CD4-positive, alpha-beta T cell (primary cell): Measurements from ENCODE around the gene ZC3H12D. TPM values are rescaled to one million over a fixed set of nuclear protein-coding genes. Genes with fewer than 3 reads are reported as not detected.
"Not testable (repeated sequence)": the region's sequence is repeated elsewhere in the genome, so short reads cannot be mapped to it uniquely, and the experiment has no call there.

ENCODE experiments used
- ATAC-seq: fragments of 200-7000 bp; cut with Tn5 transposase; one replicate; pipeline ENCODE4 v1.10.0; 2022; ENCODE audit warnings: mild to moderate bottlenecking; ENCODE audit not compliant: poor library complexity
- CTCF ChIA-PET: fragments of 350-600 bp; sonication (Branson Sonifier 250); formaldehyde crosslinking; loops from one replicate; lab custom pipeline; 2021; ENCODE audit warnings: antibody characterized with exemption, inconsistent platforms; lab: Charles Lee
- POLR2A ChIA-PET: fragments of 350-600 bp; sonication (Branson Sonifier 250); formaldehyde crosslinking; loops from one replicate; lab custom pipeline; 2021; ENCODE audit warnings: antibody characterized with exemption, inconsistent platforms; lab: Charles Lee
- DNase-seq, 14 experiments: peaks; one replicate each; pipeline ENCODE4 v3.0.0-alpha.2; 2013 to 2020; ENCODE audit warnings: mixed read lengths in 2 of 14
- H3K27ac ChIP-seq, 2 donors: one replicate each; pipeline versions ENCODE4 v1.5.1 to v1.7.0; 2013; ENCODE audit warnings: low read length in 2 of 2, low read depth in 1 of 2, mild to moderate bottlenecking in 1 of 2
- H3K27me3 ChIP-seq, 2 experiments: 1 replicate in 1 of 2; 2 replicates in 1 of 2; pipeline versions ENCODE4 v1.6.1 to v1.7.0; 2013; ENCODE audit warnings: low read length in 2 of 2, control low read depth in 1 of 2, mild to moderate bottlenecking in 1 of 2, moderate library complexity in 1 of 2; ENCODE audit not compliant: insufficient read depth in 2 of 2, control insufficient read depth in 1 of 2
- H3K36me3 ChIP-seq: one replicate; pipeline ENCODE4 v1.6.1; 2013; ENCODE audit warnings: low read length, control low read depth; ENCODE audit not compliant: insufficient read depth
- H3K4me1 ChIP-seq: one replicate; pipeline ENCODE4 v1.6.1; 2013; ENCODE audit warnings: low read length, control low read depth; ENCODE audit not compliant: insufficient read depth
- H3K4me3 ChIP-seq: one replicate; pipeline ENCODE4 v1.5.1; 2013; ENCODE audit warnings: mild to moderate bottlenecking, low read length, moderate library complexity
- H3K9me3 ChIP-seq, 2 experiments: 1 replicate in 1 of 2; 2 replicates in 1 of 2; pipeline versions ENCODE4 v1.6.1 to v1.7.0; 2013; ENCODE audit warnings: low read length in 2 of 2, mild to moderate bottlenecking in 2 of 2, control low read depth in 1 of 2, moderate library complexity in 1 of 2; ENCODE audit not compliant: control insufficient read depth in 1 of 2, insufficient read depth in 1 of 2
- H3K27ac Mint-ChIP-seq: one replicate; pipeline ENCODE4 v1.8.0; 2020; ENCODE audit warnings: mixed read lengths
- H3K27me3 Mint-ChIP-seq: one replicate; pipeline ENCODE4 v1.8.0; 2021; ENCODE audit warnings: mixed read lengths
- H3K36me3 Mint-ChIP-seq: one replicate; pipeline ENCODE4 v1.8.0; 2021; ENCODE audit warnings: low read depth, mixed read lengths
- H3K4me1 Mint-ChIP-seq: one replicate; pipeline ENCODE4 v1.8.0; 2021; ENCODE audit warnings: low read depth, mixed read lengths
- H3K4me3 Mint-ChIP-seq: one replicate; pipeline ENCODE4 v1.8.0; 2020; ENCODE audit warnings: mild to moderate bottlenecking, mixed read lengths
- H3K9me3 Mint-ChIP-seq: one replicate; pipeline ENCODE4 v1.8.0; 2020; ENCODE audit warnings: mixed read lengths
- intact Hi-C, 2 experiments: fragments of 100-400 bp; cut with DNase I in 1 of 2; cut with micrococcal nuclease in 1 of 2; formaldehyde crosslinking; loops; one replicate each; pipeline versions ENCODE4 v1.15.1 to v1.9.0; 2023 to 2025; cut with DNase I, micrococcal nuclease
- total RNA-seq, 174 experiments: library from RNA in 2 of 174; stranded (reverse) in 2 of 174; gene quantifications; one replicate each; pipeline ENCODE4 v1.2.3 and lab custom pipeline; 2021 to 2026
- TF ChIP-seq, protein P1 (sequence below): fragments of 200-600 bp; IDR thresholded peaks from one replicate; pipeline ENCODE4 v1.8.0; 2022; ENCODE audit warnings: antibody characterized with exemption, mild to moderate bottlenecking

ZC3H12D gene
- total RNA-seq, 2 experiments from 2014 or later = 70.2 to 71.0 TPM

DNA sequence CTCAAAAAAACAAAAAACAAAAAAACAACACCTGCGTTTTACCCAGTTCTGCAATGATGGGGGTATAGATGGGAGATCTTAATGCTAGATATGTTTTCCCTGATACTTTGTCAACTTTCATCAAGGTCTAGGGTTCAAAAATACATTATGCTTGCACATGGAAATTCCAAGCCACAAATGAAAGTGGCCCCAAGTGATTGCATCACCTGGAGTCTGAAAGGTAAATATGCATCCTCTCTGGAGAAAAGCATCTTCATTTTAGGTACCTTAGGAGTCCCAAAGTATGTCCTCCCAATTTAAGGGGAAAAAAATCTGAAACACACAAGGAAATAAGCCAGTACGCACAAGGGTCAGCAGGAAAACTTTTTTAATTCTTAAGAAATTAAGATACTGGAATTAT, 12.6 kb upstream of the ZC3H12D start:
- intact Hi-C loops = no loop called here
- H3K4me1 Mint-ChIP-seq = peaks cover 69% of the 10 kb centered on the region
- no peak for DNase-seq
- peak overlapping the region; percentile 89 for H3K27ac Mint-ChIP-seq
- TF ChIP-seq, protein P1, sequence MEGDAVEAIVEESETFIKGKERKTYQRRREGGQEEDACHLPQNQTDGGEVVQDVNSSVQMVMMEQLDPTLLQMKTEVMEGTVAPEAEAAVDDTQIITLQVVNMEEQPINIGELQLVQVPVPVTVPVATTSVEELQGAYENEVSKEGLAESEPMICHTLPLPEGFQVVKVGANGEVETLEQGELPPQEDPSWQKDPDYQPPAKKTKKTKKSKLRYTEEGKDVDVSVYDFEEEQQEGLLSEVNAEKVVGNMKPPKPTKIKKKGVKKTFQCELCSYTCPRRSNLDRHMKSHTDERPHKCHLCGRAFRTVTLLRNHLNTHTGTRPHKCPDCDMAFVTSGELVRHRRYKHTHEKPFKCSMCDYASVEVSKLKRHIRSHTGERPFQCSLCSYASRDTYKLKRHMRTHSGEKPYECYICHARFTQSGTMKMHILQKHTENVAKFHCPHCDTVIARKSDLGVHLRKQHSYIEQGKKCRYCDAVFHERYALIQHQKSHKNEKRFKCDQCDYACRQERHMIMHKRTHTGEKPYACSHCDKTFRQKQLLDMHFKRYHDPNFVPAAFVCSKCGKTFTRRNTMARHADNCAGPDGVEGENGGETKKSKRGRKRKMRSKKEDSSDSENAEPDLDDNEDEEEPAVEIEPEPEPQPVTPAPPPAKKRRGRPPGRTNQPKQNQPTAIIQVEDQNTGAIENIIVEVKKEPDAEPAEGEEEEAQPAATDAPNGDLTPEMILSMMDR = no peak
- no peak for ATAC-seq
- H3K4me3 ChIP-seq = no peak overlapping the region
- H3K9me3 ChIP-seq = no peaks in the 10 kb centered on the region
- ChIA-PET POLR2A (interaction anchor here (0.6 to 4.3 kb wide), 3 partner anchors 11 to 42 kb away, joined by 3 to 79 read pairs (median 3); no protein-coding TSS in a partner anchor), CTCF (interaction anchor here (2.9 kb wide), 1 partner anchor 19 kb away, joined by 22 read pairs; no protein-coding TSS in a partner anchor)
- no peaks in the 10 kb centered on the region for H3K9me3 Mint-ChIP-seq
- H3K27me3 Mint-ChIP-seq = no peaks in the 10 kb centered on the region
- H3K36me3 Mint-ChIP-seq = peaks cover 30% of the 10 kb centered on the region
- peaks cover 49% of the 10 kb centered on the region for H3K4me1 ChIP-seq
- H3K36me3 ChIP-seq = no peaks in the 10 kb centered on the region
- H3K27me3 ChIP-seq = no peaks in the 10 kb centered on the region
- H3K27ac ChIP-seq = no peak overlapping the region
- H3K4me3 Mint-ChIP-seq = no peak overlapping the region

GRCh38 chr6:149496597-149496996, 11.8 kb upstream of the ZC3H12D start:
- Mint-ChIP-seq H3K27ac (peak overlapping the region; percentile 89), H3K4me3 (peak overlapping the region; percentile 60), H3K4me1 (peaks cover 69% of the 10 kb centered on the region), H3K36me3 (peaks cover 22% of the 10 kb centered on the region)
- H3K27me3 ChIP-seq, H3K9me3 Mint-ChIP-seq, H3K36me3 ChIP-seq, H3K4me3 ChIP-seq, H3K27me3 Mint-ChIP-seq, H3K9me3 ChIP-seq, intact Hi-C loops, ATAC-seq: not testable (repeated sequence)
- CTCF ChIA-PET = interaction anchor here (1.7 to 2.9 kb wide), 3 partner anchors 11 to 65 kb away, joined by 4 to 22 read pairs (median 9); no protein-coding TSS in a partner anchor
- Histone ChIP-seq H3K27ac (peak overlapping the region; percentile 40 to 93), H3K4me1 (peaks cover 49% of the 10 kb centered on the region)
- POLR2A ChIA-PET = interaction anchor here (0.6 to 4.3 kb wide), 4 partner anchors 12 to 49 kb away, joined by 3 to 79 read pairs (median 10); partner anchors contain the start of gene PPIL4
- peak in 2 of 14 experiments; percentile 54 to 65 for DNase-seq

GRCh38 chr6:149495349-149496016, 10.7 kb upstream of the ZC3H12D start:
- ChIA-PET CTCF (interaction anchor here (0.9 to 2.9 kb wide), 8 partner anchors 8 to 64 kb away, joined by 3 to 22 read pairs (median 4); partner anchors contain the start of gene PPIL4), POLR2A (interaction anchor here (0.6 to 4.3 kb wide), 13 partner anchors 8 to 430 kb away, joined by 3 to 79 read pairs (median 5); partner anchors contain the start of gene PPIL4)
- Mint-ChIP-seq H3K4me3 (peak overlapping the region; percentile 60), H3K27ac (peak overlapping the region; percentile 89), H3K4me1 (peaks cover 69% of the 10 kb centered on the region), H3K36me3 (peaks cover 18% of the 10 kb centered on the region)
- H3K27me3 ChIP-seq, H3K9me3 ChIP-seq, H3K9me3 Mint-ChIP-seq, H3K36me3 ChIP-seq, H3K27me3 Mint-ChIP-seq: not testable (repeated sequence)
- DNase-seq (peak in 6 of 14 experiments; percentile 36 to 66 (median 51)), ATAC-seq (peak; percentile 45)
- peaks cover 49% of the 10 kb centered on the region for H3K4me1 ChIP-seq
- H3K4me3 ChIP-seq = peak overlapping the region; percentile 39
- intact Hi-C loops = loop anchor here in 1 of 2 experiments (1.0 kb wide), 2 partner anchors 10 to 13 kb away; partner anchors contain the start of gene ZC3H12D
- peak overlapping the region; percentile 81 to 93 for H3K27ac ChIP-seq

DNA sequence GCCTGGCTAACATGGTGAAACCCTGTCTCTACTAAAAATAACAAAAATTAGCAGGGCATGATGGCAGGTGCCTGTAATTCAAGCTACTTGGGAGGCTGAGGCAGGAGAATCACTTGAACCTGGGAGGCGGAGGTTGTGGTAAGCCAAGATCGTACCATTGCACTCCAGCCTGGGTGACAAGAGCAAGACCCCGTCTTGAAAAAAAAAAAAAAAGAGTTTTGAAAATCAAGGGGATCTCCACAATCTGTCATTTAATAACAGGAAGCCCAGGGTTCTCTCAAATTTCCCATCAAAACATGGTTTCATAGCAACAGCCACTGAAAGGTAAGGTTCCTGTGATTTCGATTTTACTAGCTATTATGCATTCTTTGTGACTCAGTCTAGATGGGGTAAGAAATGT, 10.0 kb upstream of the ZC3H12D start:
- H3K9me3 Mint-ChIP-seq = not testable (repeated sequence)
- CTCF ChIA-PET = interaction anchor here (0.9 to 2.9 kb wide), 8 partner anchors 9 to 63 kb away, joined by 3 to 22 read pairs (median 4); partner anchors contain the start of gene PPIL4

More for the DNA sequence above, 10.0 kb upstream of the ZC3H12D start:
- H3K4me3 ChIP-seq = peak overlapping the region; percentile 39
- H3K27me3 ChIP-seq, H3K9me3 ChIP-seq, H3K36me3 ChIP-seq, H3K27me3 Mint-ChIP-seq: not testable (repeated sequence)
- intact Hi-C loops = loop anchor here (1.0 kb wide), 2 partner anchors 10 to 13 kb away; partner anchors contain the start of gene ZC3H12D (in 2 of the 2)
- Mint-ChIP-seq H3K4me3 (peak overlapping the region; percentile 60), H3K36me3 (peaks cover 18% of the 10 kb centered on the region), H3K4me1 (peaks cover 66% of the 10 kb centered on the region), H3K27ac (peak overlapping the region; percentile 89)
- POLR2A ChIA-PET = interaction anchor here (0.6 to 4.3 kb wide), 14 partner anchors 8 to 429 kb away, joined by 3 to 79 read pairs (median 5); partner anchors contain the start of gene PPIL4
- H3K27ac ChIP-seq = peak overlapping the region; percentile 81 to 93
- ATAC-seq = peak; percentile 88
- DNase-seq = peak in 12 of 14 experiments; percentile 38 to 93 (median 54)
- H3K4me1 ChIP-seq = peaks cover 49% of the 10 kb centered on the region
